GM23248 (cell line): Measurements from ENCODE around the gene HHIPL1. TPM values are rescaled to one million over a fixed set of nuclear protein-coding genes. Genes with fewer than 3 reads are reported as not detected.

Source experiments
- DNase-seq: peaks from one replicate; pipeline ENCODE4 v3.0.0-alpha.2; 2015
- H2AFZ ChIP-seq: fragments of 200-600 bp; sonication (generic); 2 replicates; pipeline ENCODE4 v1.6.1; 2016; ENCODE audit warnings: antibody characterized with exemption
- H3F3A ChIP-seq: fragments of 200-600 bp; sonication (generic); 2 replicates; pipeline ENCODE4 v1.6.1; 2016; ENCODE audit warnings: mild to moderate bottlenecking, antibody characterized with exemption, mixed run types; ENCODE audit not compliant: insufficient read depth
- H3K27ac ChIP-seq: fragments of 200-600 bp; sonication (generic); 2 replicates; pipeline ENCODE4 v1.5.1; 2016; ENCODE audit warnings: mild to moderate bottlenecking
- H3K27me3 ChIP-seq: fragments of 200-600 bp; sonication (generic); replicated peaks from 2 replicates; pipeline ENCODE4 v1.6.1; 2016; ENCODE audit warnings: mild to moderate bottlenecking; ENCODE audit not compliant: insufficient read depth
- H3K36me3 ChIP-seq: fragments of 200-600 bp; sonication (generic); 2 replicates; pipeline ENCODE4 v1.6.1; 2016; ENCODE audit warnings: low read depth, mild to moderate bottlenecking
- H3K4me1 ChIP-seq: fragments of 200-600 bp; sonication (generic); 2 replicates; pipeline ENCODE4 v1.6.1; 2016; ENCODE audit warnings: mild to moderate bottlenecking; ENCODE audit not compliant: insufficient read depth
- H3K4me2 ChIP-seq: fragments of 200-600 bp; sonication (generic); one replicate; pipeline ENCODE4 v1.6.1; 2016; ENCODE audit warnings: mild to moderate bottlenecking; ENCODE audit not compliant: unreplicated experiment
- H3K4me3 ChIP-seq: fragments of 200-600 bp; sonication (generic); 2 replicates; pipeline ENCODE4 v1.5.1; 2016; ENCODE audit warnings: mild to moderate bottlenecking
- H3K79me2 ChIP-seq: fragments of 200-600 bp; sonication (generic); 2 replicates; pipeline ENCODE4 v1.6.1; 2016; ENCODE audit warnings: mild to moderate bottlenecking; ENCODE audit not compliant: insufficient read depth
- H3K9ac ChIP-seq: fragments of 200-600 bp; sonication (generic); 2 replicates; pipeline ENCODE4 v1.6.1; 2016; ENCODE audit warnings: mild to moderate bottlenecking
- H3K9me2 ChIP-seq: fragments of 200-600 bp; sonication (generic); 2 replicates; pipeline ENCODE4 v1.6.1; 2016; ENCODE audit warnings: mixed run types, mild to moderate bottlenecking, moderate library complexity; ENCODE audit not compliant: insufficient read depth
- H3K9me3 ChIP-seq: fragments of 200-600 bp; sonication (generic); one replicate; pipeline ENCODE4 v1.6.1; 2017; ENCODE audit warnings: low read depth
- H4K20me1 ChIP-seq: fragments of 200-600 bp; sonication (generic); 2 replicates; pipeline ENCODE4 v1.6.0; 2016; ENCODE audit not compliant: insufficient read depth
- EZH2 ChIP-seq: fragments of 200-600 bp; sonication (generic); IDR thresholded peaks from 2 replicates; pipeline ENCODE4 v1.6.1; 2018; ENCODE audit warnings: antibody characterized with exemption, mild to moderate bottlenecking; ENCODE audit not compliant: insufficient read depth, poor library complexity, severe bottlenecking
- EZH2phosphoT487 ChIP-seq: fragments of 200-600 bp; sonication (generic); IDR thresholded peaks from 2 replicates; pipeline ENCODE4 v1.6.1; 2018; ENCODE audit warnings: antibody characterized with exemption, moderate library complexity, mild to moderate bottlenecking, low read depth; ENCODE audit not compliant: insufficient read depth
- WGBS, 2 experiments: methylation state at CpG; one replicate each; pipeline ENCODE4 v1.1.6; 2015 to 2017; ENCODE audit warnings: low lambda C conversion rate in 2 of 2, low coverage in 1 of 2; ENCODE audit errors: missing lambda C conversion rate in 2 of 2; 5-methylcytosine and 5-hydroxymethylcytosine counted together
- in situ Hi-C: fragments of 300-500 bp; cut with MboI; formaldehyde crosslinking; loops from 2 replicates; pipeline ENCODE4 v1.15.0; 2020
- polyA plus RNA-seq: library from polyadenylated mRNA; unstranded; fragments of >200 nt; fragmentation: Nextera tagmentation; extraction: Ambion mirVana; gene quantifications from 2 replicates; pipeline ENCODE4 v1.2.1, GENCODE V29; 2016
- total RNA-seq: library from RNA; depleted of rRNA; stranded (reverse); fragments of >200 nt; shearing (Covaris generic); gene quantifications from 2 replicates; pipeline ENCODE4 v1.2.3, GENCODE V29; 2014

Gene HHIPL1
- total and polyA plus RNA-seq, 2 experiments from 2014 or later = 6.5 to 11.3 TPM

GRCh38 chr14:99676657-99677056, 31.7 kb downstream of the HHIPL1 start:
- H3K9ac ChIP-seq = no peak overlapping the region
- H3K27ac ChIP-seq = no peak overlapping the region
- no peak overlapping the region for H3K4me3 ChIP-seq
- H3K4me2 ChIP-seq = no peak overlapping the region
- H3K4me1 ChIP-seq = 0 out of 2 replicates have a peak, but pooled peaks cover under 1% of the 10 kb centered on the region
- H3K27me3 ChIP-seq = no peaks in the 10 kb centered on the region
- TF ChIP-seq EZH2 (no peak), EZH2phosphoT487 (no peak)
- H2AFZ ChIP-seq = no peak overlapping the region
- no peaks in the 10 kb centered on the region for H3K9me2 ChIP-seq
- H3K36me3 ChIP-seq = no peaks in the 10 kb centered on the region
- H4K20me1 ChIP-seq = no peaks in the 10 kb centered on the region
- H3F3A ChIP-seq = no peaks in the 10 kb centered on the region
- H3K9me3 ChIP-seq = no peaks in the 10 kb centered on the region
- no peak for DNase-seq
- no peaks in the 10 kb centered on the region for H3K79me2 ChIP-seq
- in situ Hi-C loops = no loop called here
- 63 to 64% methylated on average over 8 of the region's 8 CpGs for WGBS, 2 experiments

DNA sequence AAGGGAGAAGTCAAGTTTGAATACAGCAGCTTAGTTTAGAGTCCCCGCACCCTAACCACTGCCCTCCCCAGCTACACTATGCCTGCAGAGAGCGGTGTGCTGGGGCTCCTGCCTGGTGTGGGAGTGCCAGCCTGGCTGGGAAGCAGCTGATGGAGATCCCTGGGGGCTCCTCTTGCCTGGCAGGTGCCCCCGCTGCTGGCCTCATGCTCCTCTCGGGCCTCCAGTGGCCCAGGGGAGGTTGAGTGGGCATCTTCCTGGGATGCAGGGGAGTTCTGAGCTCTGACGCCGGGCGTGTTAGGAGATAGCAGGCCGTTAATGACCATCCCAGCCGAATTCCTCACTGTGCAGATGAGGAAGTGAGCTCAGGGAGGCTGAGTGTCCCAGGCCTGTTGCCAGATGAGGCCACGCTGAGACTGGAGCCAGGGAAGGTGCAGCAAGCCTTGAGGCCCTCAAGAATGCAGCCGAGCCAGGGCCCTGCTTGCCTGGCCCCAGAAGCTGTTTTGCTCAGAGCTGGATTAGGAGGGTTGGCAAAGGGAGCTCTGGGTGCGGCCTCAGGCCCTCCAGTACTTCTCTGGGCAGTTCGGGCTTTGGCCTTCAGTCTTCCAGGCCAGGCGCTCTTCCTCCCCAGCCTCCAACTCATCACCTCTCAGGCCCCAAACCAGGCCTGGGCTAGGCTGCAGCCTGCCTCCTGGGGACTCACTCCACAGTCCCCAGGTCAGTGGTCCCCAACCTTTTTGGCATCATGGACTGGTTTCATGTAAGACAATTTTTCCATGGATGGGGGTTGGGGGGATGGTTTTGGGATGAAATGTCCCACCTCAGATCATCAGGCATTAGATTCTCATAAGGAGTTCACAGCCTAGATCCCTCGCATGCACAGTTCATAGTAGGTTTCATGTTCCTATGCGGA, 32.6 kb downstream of the HHIPL1 start:
- peak; percentile 37 for DNase-seq
- H3K27me3 ChIP-seq = no peaks in the 10 kb centered on the region
- H3K4me3 ChIP-seq = no peak overlapping the region
- H3K36me3 ChIP-seq = no peaks in the 10 kb centered on the region
- H4K20me1 ChIP-seq = no peaks in the 10 kb centered on the region
- H3K4me2 ChIP-seq = no peak overlapping the region
- no peaks in the 10 kb centered on the region for H3K9me2 ChIP-seq
- H2AFZ ChIP-seq = no peak overlapping the region
- H3K27ac ChIP-seq = no peak overlapping the region
- no peaks in the 10 kb centered on the region for H3K4me1 ChIP-seq
- H3K79me2 ChIP-seq = no peaks in the 10 kb centered on the region
- in situ Hi-C loops = no loop called here
- 84 to 85% methylated on average over 16 of the region's 16 CpGs for WGBS, 2 experiments
- TF ChIP-seq EZH2 (no peak), EZH2phosphoT487 (no peak)
- no peaks in the 10 kb centered on the region for H3K9me3 ChIP-seq
- no peak overlapping the region for H3K9ac ChIP-seq
- H3F3A ChIP-seq = no peaks in the 10 kb centered on the region

DNA sequence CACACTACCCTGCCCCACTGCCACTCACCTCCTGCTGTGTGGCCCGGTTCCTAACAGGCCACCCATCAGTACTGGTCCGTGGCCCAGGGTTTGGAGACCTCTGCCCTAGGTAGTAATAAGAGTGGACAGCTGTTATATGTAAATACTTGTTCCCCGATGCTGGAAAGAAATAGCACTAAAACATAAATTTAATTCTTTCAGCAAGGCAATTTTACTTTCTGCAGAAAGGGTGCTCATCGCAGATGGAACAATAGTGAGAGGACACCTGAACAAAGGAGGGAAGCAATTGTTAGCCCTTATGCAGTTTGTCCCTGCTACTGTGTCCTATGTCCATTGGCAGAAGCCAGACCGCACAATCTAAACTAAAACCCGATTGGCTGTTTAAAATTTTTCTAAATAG, 33.3 kb downstream of the HHIPL1 start:
- Histone ChIP-seq H3K9me2 (no peaks in the 10 kb centered on the region), H3F3A (no peaks in the 10 kb centered on the region)
- in situ Hi-C loops = no loop called here

DNA sequence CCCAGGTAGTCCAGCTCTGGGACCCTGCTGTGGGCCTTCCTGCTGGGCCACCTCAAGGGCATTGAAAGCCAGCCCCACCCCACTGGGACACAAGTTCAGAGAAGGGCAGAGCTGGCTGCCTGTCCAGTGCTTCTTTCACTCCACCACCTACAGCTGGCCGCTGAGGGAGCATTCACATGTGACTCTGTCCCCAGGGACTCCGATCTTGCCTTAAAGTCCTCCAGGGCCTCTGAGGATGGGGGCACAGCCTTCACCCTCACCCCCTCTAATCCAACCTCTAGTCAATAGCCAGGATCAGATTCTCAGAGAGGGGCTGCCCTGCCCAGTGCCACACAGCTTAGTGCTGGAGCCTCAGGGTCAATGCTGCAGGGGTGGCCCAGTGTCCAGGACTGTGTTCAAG, 34.2 kb downstream of the HHIPL1 start:
- 84 to 88% methylated on average over 2 of the region's 2 CpGs for WGBS, 2 experiments
- Histone ChIP-seq H2AFZ (no peak overlapping the region), H3K9me2 (no peaks in the 10 kb centered on the region), H3K27ac (no peak overlapping the region), H3K4me2 (no peak overlapping the region), H3K9ac (no peak overlapping the region), H4K20me1 (no peaks in the 10 kb centered on the region), H3F3A (no peaks in the 10 kb centered on the region), H3K27me3 (no peaks in the 10 kb centered on the region), H3K79me2 (no peaks in the 10 kb centered on the region), H3K4me3 (no peak overlapping the region), H3K36me3 (no peaks in the 10 kb centered on the region), H3K4me1 (peaks cover 3% of the 10 kb centered on the region; the same call in 1 of the 2 replicates), H3K9me3 (no peaks in the 10 kb centered on the region)
- TF ChIP-seq EZH2phosphoT487 (no peak), EZH2 (no peak)
- no peak for DNase-seq
- in situ Hi-C loops = no loop called here

More for the DNA sequence above, 33.3 kb downstream of the HHIPL1 start:
- TF ChIP-seq EZH2 (no peak), EZH2phosphoT487 (no peak)
- no peaks in the 10 kb centered on the region for H3K27me3 ChIP-seq
- H3K4me1 ChIP-seq = peaks cover 3% of the 10 kb centered on the region; the same call in 1 of the 2 replicates
- no peaks in the 10 kb centered on the region for H3K9me3 ChIP-seq
- H3K4me2 ChIP-seq = no peak overlapping the region
- no peak overlapping the region for H3K9ac ChIP-seq
- no peak overlapping the region for H3K27ac ChIP-seq
- no peak for DNase-seq
- no peaks in the 10 kb centered on the region for H4K20me1 ChIP-seq
- H3K4me3 ChIP-seq = no peak overlapping the region
- H3K36me3 ChIP-seq = no peaks in the 10 kb centered on the region
- WGBS, 2 experiments = 96 to 97% methylated on average over 6 of the region's 6 CpGs
- H2AFZ ChIP-seq = no peak overlapping the region
- no peaks in the 10 kb centered on the region for H3K79me2 ChIP-seq
